Keratinocyte (primary cell): ENCODE measurements around the gene PPIA.

Experiments
- CTCF ChIP-seq, 3 experiments: IDR thresholded peaks in 1 of 3; conservative IDR thresholded peaks in 1 of 3; optimal IDR thresholded peaks in 1 of 3; 2 replicates in 2 of 3; 3 replicates in 1 of 3; pipeline versions ENCODE3 to v1.5.1; 2011; ENCODE audit warnings: low read length in 3 of 3, mild to moderate bottlenecking in 3 of 3, moderate library complexity in 2 of 3, control low read depth in 1 of 3, inconsistent platforms in 1 of 3; ENCODE audit not compliant: insufficient read depth in 2 of 3; ENCODE audit errors: extremely low read depth in 1 of 3
- EZH2 ChIP-seq: IDR thresholded peaks from one replicate; pipeline ENCODE4 v1.6.1; 2012; ENCODE audit warnings: inconsistent platforms, mild to moderate bottlenecking, low read length, moderate library complexity

- TF ChIP-seq EZH2, result no peak
- TF ChIP-seq CTCF (optimal IDR thresholded peaks at IDR 0.05 in 1 of 3, IDR thresholded peaks at IDR 0.05 in 1 of 3, conservative IDR thresholded peaks at IDR 0.05 in 1 of 3; ENCODE audit: extremely low read depth in 1 of 3, insufficient read depth in 2 of 3, low read length in 3 of 3), result no peak
These were observed 26.6 kb upstream of the PPIA start for GRCh38 chr7:44769776-44770294.
